ENCODE results near the gene DENND2A.
"Not testable (repeated sequence)": the region's sequence is repeated elsewhere in the genome, so short reads cannot be mapped to it uniquely, and the experiment has no call there.

Gene DENND2A

GRCh38 chr7:140506788-140507464 lies 133.7 kb downstream of the DENND2A start:
- no peak overlapping the region for H3K4me3 ChIP-seq (ENCODE audit: low read length)
- TF ChIP-seq CTCF (IDR thresholded peaks at IDR 0.05; ENCODE audit: insufficient read depth, low read depth, low read length, missing control alignments) = peak; percentile 9
- DNase-seq (ENCODE audit: low read depth) = peak; percentile 66

DNA sequence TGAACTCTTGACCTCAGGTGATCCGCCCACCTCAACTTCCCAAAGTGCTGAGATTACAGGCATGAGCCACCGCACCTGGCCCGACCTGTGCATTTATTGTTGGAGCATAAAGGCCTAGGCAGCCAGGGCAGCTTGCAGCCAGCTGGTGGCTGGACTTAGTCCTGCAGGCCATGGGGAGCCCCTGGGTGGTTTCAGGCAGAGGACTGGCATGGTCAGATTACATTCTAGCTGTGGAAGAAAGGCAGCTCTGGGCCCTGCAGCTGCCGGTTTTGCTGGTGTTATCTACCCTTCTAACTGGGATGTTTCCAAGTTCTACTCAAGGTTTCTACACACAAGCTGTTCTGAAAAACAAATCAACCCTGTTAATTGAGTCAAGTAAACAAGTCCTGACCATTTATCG lies 138.6 kb downstream of the DENND2A start:
- TF ChIP-seq CTCF (IDR thresholded peaks at IDR 0.05; ENCODE audit: insufficient read depth, low read depth, low read length, missing control alignments) = no peak
- DNase-seq (ENCODE audit: low read depth) = no peak
- no peak overlapping the region for H3K4me3 ChIP-seq (ENCODE audit: low read length)

- DNase-seq (ENCODE audit: low read depth); H3K4me3 ChIP-seq (ENCODE audit: low read length): not testable (repeated sequence)
These were observed 142.8 kb downstream of the DENND2A start for GRCh38 chr7:140497807-140498206.

GRCh38 chr7:140497241-140497769 lies 143.3 kb downstream of the DENND2A start:
- no peak for DNase-seq (ENCODE audit: low read depth)
- H3K4me3 ChIP-seq (ENCODE audit: low read length) = no peak overlapping the region
- TF ChIP-seq CTCF (IDR thresholded peaks at IDR 0.05; ENCODE audit: insufficient read depth, low read depth, low read length, missing control alignments) = no peak

- no peak for TF ChIP-seq CTCF (IDR thresholded peaks at IDR 0.05; ENCODE audit: insufficient read depth, low read depth, low read length, missing control alignments)
- no peak overlapping the region for H3K4me3 ChIP-seq (ENCODE audit: low read length)
- DNase-seq (ENCODE audit: low read depth) = no peak
These were observed 145.0 kb downstream of the DENND2A start for GRCh38 chr7:140495514-140496097.

- TF ChIP-seq CTCF (IDR thresholded peaks at IDR 0.05; ENCODE audit: insufficient read depth, low read depth, low read length, missing control alignments) = no peak
- no peak overlapping the region for H3K4me3 ChIP-seq (ENCODE audit: low read length)
- no peak for DNase-seq (ENCODE audit: low read depth)
These were observed 145.7 kb downstream of the DENND2A start for GRCh38 chr7:140494867-140495266.

DNA sequence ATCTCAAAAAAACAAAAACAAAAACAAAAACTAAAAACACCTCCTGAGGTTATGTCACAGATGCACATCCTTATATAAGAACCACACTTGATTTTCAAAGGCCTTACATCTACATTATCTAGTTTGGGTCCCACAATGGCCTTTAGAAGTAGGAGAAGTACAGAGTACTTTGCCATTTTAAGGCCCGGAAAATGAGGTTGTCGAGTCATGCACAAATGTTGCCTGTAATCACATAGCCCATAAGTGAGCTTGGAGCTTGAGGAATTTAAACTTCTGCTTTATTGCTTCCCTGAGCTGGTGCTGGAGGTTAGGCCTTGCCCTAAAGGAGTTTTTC lies 151.6 kb downstream of the DENND2A start:
- no peak for TF ChIP-seq CTCF (IDR thresholded peaks at IDR 0.05; ENCODE audit: insufficient read depth, low read depth, low read length, missing control alignments)
- H3K4me3 ChIP-seq (ENCODE audit: low read length) = no peak overlapping the region
- no peak for DNase-seq (ENCODE audit: low read depth)
